ENCODE measurements around the gene NPTX2. TPM values are rescaled to one million over a fixed set of nuclear protein-coding genes. Genes with fewer than 3 reads are reported as not detected.

The NPTX2 gene
- total and polyA plus RNA-seq, 2 of the 8 experiments (the other 6 are each of a cell fraction or from before 2014, with no cell fraction given): 18.4 to 19.2 TPM

GRCh38 chr7:98573816-98574215, 43.3 kb upstream of the NPTX2 start:
- no peak overlapping the region for H2AK5ac ChIP-seq (ENCODE audit: low read depth, low read length)
- FAIRE-seq: no peak
- 91% methylated on average over 6 of the region's 6 CpGs; no CpG with 5 or more reads in 1 of the 2 experiments for WGBS, 2 experiments (ENCODE audit: extremely low coverage in 1 of 2, insufficient coverage in 1 of 2, insufficient read length in 1 of 2, insufficient replicate concordance in 2 of 2, low coverage in 1 of 2, low lambda C conversion rate in 2 of 2, missing lambda C conversion rate in 1 of 2)

More at GRCh38 chr7:98573816-98574215, 43.3 kb upstream of the NPTX2 start:
- H3K14ac ChIP-seq (ENCODE audit: insufficient read length): no peak overlapping the region
- H3K4ac ChIP-seq (replicated peaks; ENCODE audit: insufficient read length, low read depth, low read length): no peak overlapping the region
- no peak overlapping the region for H2BK20ac ChIP-seq (ENCODE audit: low read length)
- no peak overlapping the region for H2BK15ac ChIP-seq (ENCODE audit: low read length)
- POLR2A ChIA-PET (ENCODE audit: partially characterized antibody): no interaction called here
- H4K5ac ChIP-seq (ENCODE audit: insufficient read length, low read depth, low read length): no peak overlapping the region
- TF ChIP-seq SP4 (IDR thresholded peaks at IDR 0.05; ENCODE audit: low read length) (no peak), TAF1 (IDR thresholded peaks at IDR 0.05; ENCODE audit: low read depth, low read length) (no peak), ATF2 (IDR thresholded peaks at IDR 0.05; ENCODE audit: low read length) (no peak), CBX8 (IDR thresholded peaks at IDR 0.05; ENCODE audit: borderline replicate concordance, low read depth, low read length) (no peak), NANOG (IDR thresholded peaks at IDR 0.05; ENCODE audit: insufficient read depth, low read depth, low read length, poor library complexity, severe bottlenecking) (no peak)
- H3K27me3 ChIP-seq (replicated peaks in 1 of 4; ENCODE audit: control insufficient read depth in 3 of 4, extremely low read depth in 1 of 4, insufficient read depth in 3 of 4, low read length in 3 of 4): no peaks in the 10 kb centered on the region
- no peak overlapping the region for H4K91ac ChIP-seq (replicated peaks; ENCODE audit: insufficient read length, low read length)
- no peak overlapping the region for H3K27ac ChIP-seq (ENCODE audit: low read depth, low read length)
- no peak overlapping the region for H2AFZ ChIP-seq (ENCODE audit: low read length)
- no peak overlapping the region for H3K23ac ChIP-seq (ENCODE audit: insufficient read length)
- no peak overlapping the region for H2BK12ac ChIP-seq (ENCODE audit: low read depth, low read length)
- H3K9me3 ChIP-seq (ENCODE audit: insufficient read depth in 2 of 2, low read depth in 1 of 2, low read length in 1 of 2): peaks cover 12 to 14% of the 10 kb centered on the region in 2 experiments
- no peak overlapping the region for H3K9ac ChIP-seq (replicated peaks in 1 of 4; ENCODE audit: extremely low read depth in 1 of 4, low read depth in 3 of 4, low read length in 3 of 4)
- no peaks in the 10 kb centered on the region for H3K79me1 ChIP-seq (ENCODE audit: low read depth, low read length)
- DNase-seq (ENCODE audit: low read depth in 1 of 2, low spot score in 2 of 2): no peak
- H3K18ac ChIP-seq (ENCODE audit: extremely low read depth, low read length): no peak overlapping the region
- peaks cover 0 to 5% (median 0%) of the 10 kb centered on the region in 4 experiments; a peak in 3 of 7 replicates for H3K4me1 ChIP-seq (replicated peaks in 1 of 4; ENCODE audit: control insufficient read depth in 3 of 4, insufficient read depth in 4 of 4, low read length in 3 of 4)
- no peaks in the 10 kb centered on the region for H3K36me3 ChIP-seq (ENCODE audit: control insufficient read depth in 2 of 4, insufficient read depth in 4 of 4, low read length in 3 of 4)
- H2BK120ac ChIP-seq (replicated peaks; ENCODE audit: low read depth, low read length): no peak overlapping the region
- no peak overlapping the region for H2BK5ac ChIP-seq (ENCODE audit: low read depth, low read length)
- CTCF ChIA-PET (ENCODE audit: partially characterized antibody): no interaction called here
- H3K4me2 ChIP-seq (ENCODE audit: insufficient read depth in 1 of 2, low read depth in 2 of 2, low read length in 2 of 2): no peak overlapping the region
- no peaks in the 10 kb centered on the region for H3K79me2 ChIP-seq (ENCODE audit: control insufficient read depth in 1 of 2, insufficient read depth in 2 of 2, low read length in 2 of 2)
- H3K56ac ChIP-seq (replicated peaks; ENCODE audit: insufficient read length, low read depth, low read length): no peak overlapping the region
- H3K23me2 ChIP-seq (ENCODE audit: low read depth, low read length): no peaks in the 10 kb centered on the region
- H4K8ac ChIP-seq (ENCODE audit: extremely low read depth, insufficient read depth, low read length): no peak overlapping the region
- no peak overlapping the region for H3K4me3 ChIP-seq (ENCODE audit: extremely low read depth in 1 of 4, insufficient read depth in 2 of 4, low read depth in 3 of 4, low read length in 4 of 4)
- no peaks in the 10 kb centered on the region for H4K20me1 ChIP-seq (replicated peaks in 1 of 2; ENCODE audit: control insufficient read depth in 1 of 2, insufficient read depth in 2 of 2, low read length in 2 of 2)
